ENCODE measurements around the gene PELI1.
"Not testable (repeated sequence)": the region's sequence is repeated elsewhere in the genome, so short reads cannot be mapped to it uniquely, and the experiment has no call there.

PELI1 gene

GRCh38 chr2:64092502-64092901, 51.7 kb downstream of the PELI1 start:
- H3K4me3 ChIP-seq (ENCODE audit: low read depth, low read length): no peak overlapping the region

- H3K4me3 ChIP-seq (ENCODE audit: low read depth, low read length): no peak overlapping the region
These were observed 54.0 kb downstream of the PELI1 start for GRCh38 chr2:64090264-64090663.

GRCh38 chr2:64086347-64087082, 57.7 kb downstream of the PELI1 start:
- H3K4me3 ChIP-seq (ENCODE audit: low read depth, low read length): no peak overlapping the region

- no peak overlapping the region for H3K4me3 ChIP-seq (ENCODE audit: low read depth, low read length)
These were observed 58.3 kb downstream of the PELI1 start for GRCh38 chr2:64085936-64086335.

- H3K4me3 ChIP-seq (ENCODE audit: low read depth, low read length): no peak overlapping the region
These were observed 63.2 kb downstream of the PELI1 start for GRCh38 chr2:64081046-64081445.

GRCh38 chr2:64080179-64080578, 64.0 kb downstream of the PELI1 start:
- H3K4me3 ChIP-seq (ENCODE audit: low read depth, low read length): no peak overlapping the region

GRCh38 chr2:64079688-64080087, 64.5 kb downstream of the PELI1 start:
- H3K4me3 ChIP-seq (ENCODE audit: low read depth, low read length): not testable (repeated sequence)

- H3K4me3 ChIP-seq (ENCODE audit: low read depth, low read length): not testable (repeated sequence)
These were observed 67.4 kb downstream of the PELI1 start for GRCh38 chr2:64076828-64077227.

GRCh38 chr2:64074616-64075015, 69.6 kb downstream of the PELI1 start:
- H3K4me3 ChIP-seq (ENCODE audit: low read depth, low read length): not testable (repeated sequence)

GRCh38 chr2:64067326-64067725, 76.9 kb downstream of the PELI1 start:
- H3K4me3 ChIP-seq (ENCODE audit: low read depth, low read length): no peak overlapping the region

- no peak overlapping the region for H3K4me3 ChIP-seq (ENCODE audit: low read depth, low read length)
These were observed 78.7 kb downstream of the PELI1 start for GRCh38 chr2:64065516-64065915.

GRCh38 chr2:64063924-64064331, 80.3 kb downstream of the PELI1 start:
- no peak overlapping the region for H3K4me3 ChIP-seq (ENCODE audit: low read depth, low read length)

- H3K4me3 ChIP-seq (ENCODE audit: low read depth, low read length): no peak overlapping the region
These were observed 80.8 kb downstream of the PELI1 start for GRCh38 chr2:64063454-64063853.

- no peak overlapping the region for H3K4me3 ChIP-seq (ENCODE audit: low read depth, low read length)
These were observed 81.4 kb downstream of the PELI1 start for GRCh38 chr2:64062840-64063239.

- no peak overlapping the region for H3K4me3 ChIP-seq (ENCODE audit: low read depth, low read length)
These were observed 85.0 kb downstream of the PELI1 start for GRCh38 chr2:64059270-64059669.

GRCh38 chr2:64056021-64056420, 88.2 kb downstream of the PELI1 start:
- no peak overlapping the region for H3K4me3 ChIP-seq (ENCODE audit: low read depth, low read length)

- H3K4me3 ChIP-seq (ENCODE audit: low read depth, low read length): no peak overlapping the region
These were observed 89.9 kb downstream of the PELI1 start for GRCh38 chr2:64054161-64054915.

- no peak overlapping the region for H3K4me3 ChIP-seq (ENCODE audit: low read depth, low read length)
These were observed 91.6 kb downstream of the PELI1 start for GRCh38 chr2:64052463-64053241.

- H3K4me3 ChIP-seq (ENCODE audit: low read depth, low read length): no peak overlapping the region
These were observed 94.5 kb downstream of the PELI1 start for GRCh38 chr2:64049633-64050220.

- H3K4me3 ChIP-seq (ENCODE audit: low read depth, low read length): no peak overlapping the region
These were observed 98.3 kb downstream of the PELI1 start for GRCh38 chr2:64045938-64046337.

All from iPS-11a (cell line).